Stomach (tissue), 9 donors: ENCODE results near the gene KCNK2. TPM values are rescaled to one million over a fixed set of nuclear protein-coding genes. Genes with fewer than 3 reads are reported as not detected.

Source experiments
- DNase-seq, 2 donors: peaks; one replicate each; pipeline versions ENCODE4 v3.0.0 to v3.0.0-alpha.2; 2013 to 2019
- H3K27ac ChIP-seq, 5 donors: fragments of 200-600 bp in 4 of 5; sonication (generic) in 4 of 5; one replicate each; pipeline ENCODE4 v1.5.1; 2013 to 2019; ENCODE audit warnings: mild to moderate bottlenecking in 1 of 5, moderate library complexity in 1 of 5
- H3K27me3 ChIP-seq, 3 donors: fragments of 200-600 bp; sonication (generic); one replicate each; pipeline ENCODE4 v1.5.1; 2017 to 2019; ENCODE audit warnings: mixed run types in 1 of 3
- H3K36me3 ChIP-seq, 4 donors: fragments of 200-600 bp; sonication (generic); 1 replicate in 3 of 4; 2 replicates in 1 of 4; pipeline ENCODE4 v1.5.1; 2016 to 2019
- H3K4me1 ChIP-seq, 4 donors: fragments of 200-600 bp; sonication (generic); one replicate each; pipeline ENCODE4 v1.5.1; 2016 to 2019
- H3K4me3 ChIP-seq, 4 donors: fragments of 200-600 bp; sonication (generic) in 3 of 4; one replicate each; pipeline ENCODE4 v1.5.1; 2016 to 2019; ENCODE audit warnings: mild to moderate bottlenecking in 1 of 4
- H3K9me3 ChIP-seq, 4 donors: fragments of 200-600 bp; sonication (generic); one replicate each; pipeline ENCODE4 v1.5.1; 2016 to 2019
- CTCF ChIP-seq, 7 experiments: fragments of 450-650 bp in 4 of 7; fragments of 200-600 bp in 3 of 7; sonication (generic) in 3 of 7; IDR thresholded peaks; one replicate each; pipeline ENCODE4 v1.5.1; 2016 to 2019; ENCODE audit warnings: antibody characterized with exemption in 7 of 7, control low read depth in 2 of 7, mild to moderate bottlenecking in 1 of 7
- EP300 ChIP-seq: sonication (generic); formaldehyde crosslinking; IDR thresholded peaks from one replicate; pipeline ENCODE4 v1.6.1; 2017; ENCODE audit warnings: antibody characterized with exemption
- POLR2A ChIP-seq, 4 donors: fragments of 450-650 bp; IDR thresholded peaks; one replicate each; pipeline ENCODE4 v1.6.1; 2016; ENCODE audit warnings: antibody characterized with exemption in 4 of 4, control low read depth in 2 of 4, mild to moderate bottlenecking in 1 of 4, moderate library complexity in 1 of 4
- POLR2AphosphoS5 ChIP-seq, 3 donors: sonication (generic); formaldehyde crosslinking; IDR thresholded peaks; one replicate each; pipeline ENCODE4 v1.6.1; 2016; ENCODE audit warnings: antibody characterized with exemption in 3 of 3
- WGBS, 5 donors: extraction: QIAGEN DNeasy Blood & Tissue Kit in 3 of 5; methylation state at CpG; one replicate each; pipeline versions ENCODE4 v1.1.5 to v1.1.7; 2013 to 2018; 5-methylcytosine and 5-hydroxymethylcytosine counted together
- intact Hi-C: fragments of 100-400 bp; cut with DNase I; formaldehyde crosslinking; loops from one replicate; pipeline ENCODE4 v1.15.1; 2023; ENCODE audit warnings: low total_unique reads
- polyA plus RNA-seq, 3 donors: library from polyadenylated mRNA; stranded (reverse); fragments of 200-250 nt; gene quantifications; one replicate each; pipeline ENCODE4 v1.2.3, GENCODE V29; 2013
- total RNA-seq, 5 donors: library from RNA; depleted of rRNA; stranded (reverse); fragments of >200 nt; gene quantifications; one replicate each; pipeline versions ENCODE4 v1.1.0 to v1.2.3, GENCODE V29; 2014 to 2016
- donor health status: healthy with polysubstance abuse.
- donor health status: Bipolar disorder and iron deficiency.
- donor health status: healthy.

KCNK2 gene
- total and polyA plus RNA-seq, 8 donors, result 0.40 to 48.7 (median 3.6) TPM; not detected in 2

- Histone ChIP-seq H3K4me3 (no peak overlapping the region), H3K9me3 (no peaks in the 10 kb centered on the region), H3K36me3 (no peaks in the 10 kb centered on the region), H3K4me1 (no peaks in the 10 kb centered on the region), H3K27ac (no peak overlapping the region), H3K27me3 (no peaks in the 10 kb centered on the region)
- TF ChIP-seq CTCF (IDR thresholded peaks at IDR 0.05), result no peak
- TF ChIP-seq EP300, result no peak
- no peak for TF ChIP-seq POLR2AphosphoS5 (IDR thresholded peaks at IDR 0.05)
- TF ChIP-seq POLR2A (IDR thresholded peaks at IDR 0.05), result no peak
- WGBS, 5 donors, result 81 to 88% (median 85%) methylated on average over 3 of the region's 3 CpGs
- intact Hi-C loops, result no loop called here
- no peak for DNase-seq
Observed at GRCh38 chr1:215044151-215044550, 38.4 kb upstream of the KCNK2 start.

- Histone ChIP-seq H3K4me3 (no peak overlapping the region), H3K9me3 (no peaks in the 10 kb centered on the region), H3K36me3 (no peaks in the 10 kb centered on the region), H3K27ac (no peak overlapping the region), H3K27me3 (no peaks in the 10 kb centered on the region), H3K4me1 (no peaks in the 10 kb centered on the region)
- WGBS, 5 donors, result 79 to 87% (median 86%) methylated on average over 5 of the region's 5 CpGs
- no peak for DNase-seq
- intact Hi-C loops, result no loop called here
- no peak for TF ChIP-seq POLR2A (IDR thresholded peaks at IDR 0.05)
- TF ChIP-seq EP300, result no peak
- no peak for TF ChIP-seq POLR2AphosphoS5 (IDR thresholded peaks at IDR 0.05)
- TF ChIP-seq CTCF (IDR thresholded peaks at IDR 0.05), result no peak
Observed at GRCh38 chr1:215045698-215046308, 36.7 kb upstream of the KCNK2 start.

- intact Hi-C loops, result no loop called here
- H3K4me1 ChIP-seq, result no peaks in the 10 kb centered on the region
- TF ChIP-seq CTCF (IDR thresholded peaks at IDR 0.05) (no peak), EP300 (no peak), POLR2A (IDR thresholded peaks at IDR 0.05) (no peak), POLR2AphosphoS5 (IDR thresholded peaks at IDR 0.05) (no peak)
- H3K27ac ChIP-seq, result no peak overlapping the region
- DNase-seq, result no peak
- H3K36me3 ChIP-seq, result no peaks in the 10 kb centered on the region
- H3K9me3 ChIP-seq, result no peaks in the 10 kb centered on the region
- no peaks in the 10 kb centered on the region for H3K27me3 ChIP-seq
- H3K4me3 ChIP-seq, result no peak overlapping the region
Observed at GRCh38 chr1:215052256-215053015, 30.1 kb upstream of the KCNK2 start.

GRCh38 chr1:215054266-215054665 lies 28.3 kb upstream of the KCNK2 start:
- Histone ChIP-seq H3K36me3 (no peaks in the 10 kb centered on the region), H3K27me3 (no peaks in the 10 kb centered on the region), H3K4me1 (no peaks in the 10 kb centered on the region), H3K9me3 (no peaks in the 10 kb centered on the region), H3K27ac (no peak overlapping the region), H3K4me3 (no peak overlapping the region)
- intact Hi-C loops, result no loop called here
- 84 to 92% (median 86%) methylated on average over 6 of the region's 6 CpGs for WGBS, 5 donors
- TF ChIP-seq POLR2A (IDR thresholded peaks at IDR 0.05) (no peak), POLR2AphosphoS5 (IDR thresholded peaks at IDR 0.05) (no peak), EP300 (no peak), CTCF (IDR thresholded peaks at IDR 0.05) (no peak)
- no peak for DNase-seq
